Measurements from ENCODE around the gene PIK3R6. TPM values are rescaled to one million over a fixed set of nuclear protein-coding genes. Genes with fewer than 3 reads are reported as not detected.

The PIK3R6 gene
- total RNA-seq, 1 experiment from 2014 or later, result not detected

DNA sequence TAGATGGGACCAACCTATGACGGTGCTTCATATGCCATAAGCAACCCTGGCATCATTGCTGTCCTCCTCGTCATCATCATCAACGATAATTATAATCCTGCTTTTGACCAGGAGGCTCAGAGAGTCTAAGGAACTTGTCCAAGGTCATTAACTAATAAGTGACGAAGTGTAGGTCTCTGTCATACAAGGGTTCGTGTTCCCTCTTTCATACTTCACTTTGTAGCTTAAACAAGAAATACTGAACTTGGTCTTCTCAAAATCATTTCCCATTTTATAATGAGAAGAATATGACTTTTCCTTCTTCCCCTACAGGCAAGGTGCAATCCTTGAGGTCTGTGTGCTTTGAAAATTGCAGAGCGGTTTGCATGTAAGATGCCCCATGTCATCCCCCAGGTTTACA lies 31.2 kb upstream of the PIK3R6 start:
- Mint-ChIP-seq H3K4me3 (no peak overlapping the region), H3K27me3 (ENCODE audit: low read depth) (peaks cover 5% of the 10 kb centered on the region), H3K27ac (no peak overlapping the region), H3K9me3 (no peaks in the 10 kb centered on the region), H3K4me1 (peaks cover 40 to 41% of the 10 kb centered on the region in 2 experiments), H3K36me3 (ENCODE audit: insufficient read depth in 1 of 3, low read depth in 3 of 3) (no peaks in the 10 kb centered on the region)
- Histone ChIP-seq H2AFZ (ENCODE audit: low read length) (no peak overlapping the region), H2BK5ac (ENCODE audit: insufficient read length, low read length) (no peak overlapping the region), H3K9ac (ENCODE audit: extremely low read depth, insufficient read length, low read length) (no peak overlapping the region), H3K23me2 (ENCODE audit: insufficient read length, low read depth, low read length, poor library complexity, severe bottlenecking) (peaks cover 4% of the 10 kb centered on the region), H3K79me1 (ENCODE audit: insufficient read depth, low read depth, low read length, poor library complexity, severe bottlenecking) (no peaks in the 10 kb centered on the region), H2BK120ac (ENCODE audit: low read depth, low read length, poor library complexity, severe bottlenecking) (no peak overlapping the region), H3K79me2 (ENCODE audit: insufficient read depth, low read length) (no peaks in the 10 kb centered on the region), H3T11ph (ENCODE audit: low read length) (no peak overlapping the region), H2AK5ac (ENCODE audit: insufficient read length, low read length) (no peak overlapping the region), H3K4me2 (ENCODE audit: insufficient read depth, insufficient read length, low read length) (no peak overlapping the region), H3K56ac (ENCODE audit: insufficient read length, low read depth, low read length) (no peak overlapping the region), H3K14ac (ENCODE audit: insufficient read depth, low read length) (no peak overlapping the region), H4K91ac (ENCODE audit: insufficient read length, low read depth, low read length) (no peak overlapping the region), H2BK15ac (ENCODE audit: low read depth, low read length) (no peak overlapping the region), H2BK20ac (ENCODE audit: low read depth, low read length, poor library complexity, severe bottlenecking) (no peak overlapping the region), H4K20me1 (ENCODE audit: control insufficient read depth, insufficient read depth, insufficient read length) (no peaks in the 10 kb centered on the region), H3K4ac (ENCODE audit: low read depth, low read length) (no peak overlapping the region), H2BK12ac (ENCODE audit: insufficient read length, low read depth, low read length) (no peak overlapping the region), H4K5ac (ENCODE audit: insufficient read length, low read depth, low read length) (no peak overlapping the region), H4K8ac (replicated peaks; ENCODE audit: insufficient read length, low read depth, low read length) (no peak overlapping the region), H3K27me3 (ENCODE audit: insufficient read depth, low read length) (no peaks in the 10 kb centered on the region), H3K23ac (ENCODE audit: insufficient read length, low read depth, low read length) (no peak overlapping the region), H3K27ac (ENCODE audit: insufficient read length, low read depth, low read length) (no peak overlapping the region), H3K18ac (ENCODE audit: insufficient read length, low read depth, low read length) (no peak overlapping the region), H3K9me3 (ENCODE audit: control insufficient read depth, low read depth, low read length) (no peaks in the 10 kb centered on the region), H3K4me1 (ENCODE audit: insufficient read depth, low read length) (0 out of 2 replicates have a peak, but pooled peaks cover 3% of the 10 kb centered on the region)
- TF ChIP-seq, protein P1, sequence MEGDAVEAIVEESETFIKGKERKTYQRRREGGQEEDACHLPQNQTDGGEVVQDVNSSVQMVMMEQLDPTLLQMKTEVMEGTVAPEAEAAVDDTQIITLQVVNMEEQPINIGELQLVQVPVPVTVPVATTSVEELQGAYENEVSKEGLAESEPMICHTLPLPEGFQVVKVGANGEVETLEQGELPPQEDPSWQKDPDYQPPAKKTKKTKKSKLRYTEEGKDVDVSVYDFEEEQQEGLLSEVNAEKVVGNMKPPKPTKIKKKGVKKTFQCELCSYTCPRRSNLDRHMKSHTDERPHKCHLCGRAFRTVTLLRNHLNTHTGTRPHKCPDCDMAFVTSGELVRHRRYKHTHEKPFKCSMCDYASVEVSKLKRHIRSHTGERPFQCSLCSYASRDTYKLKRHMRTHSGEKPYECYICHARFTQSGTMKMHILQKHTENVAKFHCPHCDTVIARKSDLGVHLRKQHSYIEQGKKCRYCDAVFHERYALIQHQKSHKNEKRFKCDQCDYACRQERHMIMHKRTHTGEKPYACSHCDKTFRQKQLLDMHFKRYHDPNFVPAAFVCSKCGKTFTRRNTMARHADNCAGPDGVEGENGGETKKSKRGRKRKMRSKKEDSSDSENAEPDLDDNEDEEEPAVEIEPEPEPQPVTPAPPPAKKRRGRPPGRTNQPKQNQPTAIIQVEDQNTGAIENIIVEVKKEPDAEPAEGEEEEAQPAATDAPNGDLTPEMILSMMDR (conservative IDR thresholded peaks at IDR 0.05), result no peak
- no CpG with 5 or more reads among the region's 6 CpGs for WGBS (ENCODE audit: extremely low coverage, insufficient read length, low lambda C conversion rate)
- no peak for DNase-seq
